Stomach smooth muscle (tissue), 2 donors: ENCODE measurements around the gene GPR179.

Source experiments
- H3K27ac ChIP-seq: one replicate; pipeline ENCODE4 v1.7.0; 2013; ENCODE audit warnings: mild to moderate bottlenecking, low read length, inconsistent platforms
- H3K27me3 ChIP-seq, 2 donors: one replicate each; pipeline ENCODE4 v1.7.0; 2013; ENCODE audit warnings: low read length in 2 of 2; ENCODE audit not compliant: insufficient read depth in 2 of 2, control insufficient read depth in 1 of 2
- H3K36me3 ChIP-seq, 2 donors: one replicate each; pipeline ENCODE4 v1.7.0; 2013; ENCODE audit warnings: low read length in 2 of 2; ENCODE audit not compliant: control insufficient read depth in 2 of 2, insufficient read depth in 2 of 2
- H3K4me1 ChIP-seq: one replicate; pipeline ENCODE4 v1.7.0; 2013; ENCODE audit warnings: low read length; ENCODE audit not compliant: control insufficient read depth, insufficient read depth
- H3K4me3 ChIP-seq, 2 donors: one replicate each; pipeline ENCODE4 v1.7.0; 2013; ENCODE audit warnings: low read length in 2 of 2
- H3K9ac ChIP-seq, 2 donors: one replicate each; pipeline ENCODE4 v1.7.0; 2013; ENCODE audit warnings: low read length in 2 of 2, mild to moderate bottlenecking in 1 of 2
- H3K9me3 ChIP-seq, 2 donors: one replicate each; pipeline ENCODE4 v1.7.0; 2013; ENCODE audit warnings: low read length in 2 of 2; ENCODE audit not compliant: control insufficient read depth in 2 of 2
- donor health status: healthy.
- donor health status: Pancreatic carcinoma.

GPR179 gene

GRCh38 chr17:38343608-38344419, at the start of gene GPR179:
TSS of gene GPR179 (minus strand) at chr17:38343956. CDS start at chr17:38343789, 167 bp downstream.
- H3K4me1 ChIP-seq = no peaks in the 10 kb centered on the region
- peaks cover 0 to 2% of the 10 kb centered on the region in 2 donors for H3K27me3 ChIP-seq
- no peak within 1 kb of the TSS for H3K4me3 ChIP-seq
- no peaks in the 10 kb centered on the region for H3K9me3 ChIP-seq
- no peak within 1 kb of the TSS for H3K9ac ChIP-seq
- H3K36me3 ChIP-seq = no peaks in the 10 kb centered on the region
- no peak within 1 kb of the TSS for H3K27ac ChIP-seq

- Histone ChIP-seq H3K27me3 (no peaks in the 10 kb centered on the region), H3K4me3 (no peak overlapping the region), H3K4me1 (no peaks in the 10 kb centered on the region), H3K9me3 (no peaks in the 10 kb centered on the region), H3K36me3 (peaks cover 24 to 28% of the 10 kb centered on the region in 2 donors), H3K9ac (no peak overlapping the region), H3K27ac (no peak overlapping the region)
Observed at GRCh38 chr17:38379448-38379847, 35.7 kb upstream of the GPR179 start.

GRCh38 chr17:38369124-38369886, 25.5 kb upstream of the GPR179 start:
- Histone ChIP-seq H3K4me1 (no peaks in the 10 kb centered on the region), H3K4me3 (no peak overlapping the region), H3K36me3 (peaks cover 26 to 37% of the 10 kb centered on the region in 2 donors)

GRCh38 chr17:38364741-38365140, 21.0 kb upstream of the GPR179 start:
- Histone ChIP-seq H3K9ac (no peak overlapping the region), H3K4me1 (no peaks in the 10 kb centered on the region), H3K27me3 (no peaks in the 10 kb centered on the region), H3K9me3 (no peaks in the 10 kb centered on the region), H3K4me3 (no peak overlapping the region), H3K27ac (no peak overlapping the region), H3K36me3 (peaks cover 15 to 30% of the 10 kb centered on the region in 2 donors)

More at GRCh38 chr17:38369124-38369886, 25.5 kb upstream of the GPR179 start:
- Histone ChIP-seq H3K9ac (no peak overlapping the region), H3K27me3 (no peaks in the 10 kb centered on the region), H3K9me3 (no peaks in the 10 kb centered on the region), H3K27ac (no peak overlapping the region)

GRCh38 chr17:38363016-38363415, 19.3 kb upstream of the GPR179 start:
- no peak overlapping the region for H3K27ac ChIP-seq

GRCh38 chr17:38361694-38362465, 18.1 kb upstream of the GPR179 start:
- no peak overlapping the region for H3K27ac ChIP-seq
- H3K9ac ChIP-seq = no peak overlapping the region
- H3K27me3 ChIP-seq = no peaks in the 10 kb centered on the region
- no peaks in the 10 kb centered on the region for H3K9me3 ChIP-seq
- H3K36me3 ChIP-seq = peaks cover 8 to 13% of the 10 kb centered on the region in 2 donors
- peaks cover 19% of the 10 kb centered on the region for H3K4me1 ChIP-seq
- no peak overlapping the region for H3K4me3 ChIP-seq

More at GRCh38 chr17:38363016-38363415, 19.3 kb upstream of the GPR179 start:
- no peaks in the 10 kb centered on the region for H3K9me3 ChIP-seq
- no peak overlapping the region for H3K9ac ChIP-seq
- H3K27me3 ChIP-seq = no peaks in the 10 kb centered on the region
- H3K36me3 ChIP-seq = peaks cover 8 to 18% of the 10 kb centered on the region in 2 donors
- no peak overlapping the region for H3K4me3 ChIP-seq
- peaks cover 11% of the 10 kb centered on the region for H3K4me1 ChIP-seq

GRCh38 chr17:38358586-38359513, 15.1 kb upstream of the GPR179 start:
- H3K27me3 ChIP-seq = no peaks in the 10 kb centered on the region
- H3K9me3 ChIP-seq = no peaks in the 10 kb centered on the region
- no peak overlapping the region for H3K27ac ChIP-seq
- H3K4me3 ChIP-seq = no peak overlapping the region
- H3K9ac ChIP-seq = no peak overlapping the region
- H3K4me1 ChIP-seq = peaks cover 20% of the 10 kb centered on the region
- no peaks in the 10 kb centered on the region for H3K36me3 ChIP-seq

GRCh38 chr17:38357486-38358123, 13.8 kb upstream of the GPR179 start:
- no peak overlapping the region for H3K9ac ChIP-seq
- peaks cover 31% of the 10 kb centered on the region for H3K4me1 ChIP-seq
- peak overlapping the region; percentile 42 for H3K27ac ChIP-seq
- no peak overlapping the region for H3K4me3 ChIP-seq
- no peaks in the 10 kb centered on the region for H3K9me3 ChIP-seq
- no peaks in the 10 kb centered on the region for H3K27me3 ChIP-seq
- no peaks in the 10 kb centered on the region for H3K36me3 ChIP-seq

GRCh38 chr17:38355251-38355650, 11.5 kb upstream of the GPR179 start:
- H3K9ac ChIP-seq = peak overlapping the region; percentile 10 to 36
- no peak overlapping the region for H3K27ac ChIP-seq
- peaks cover 34% of the 10 kb centered on the region for H3K4me1 ChIP-seq
- no peak overlapping the region for H3K4me3 ChIP-seq
- H3K36me3 ChIP-seq = no peaks in the 10 kb centered on the region
- H3K27me3 ChIP-seq = no peaks in the 10 kb centered on the region
- H3K9me3 ChIP-seq = no peaks in the 10 kb centered on the region
